ENCODE results near the gene SPINK9. TPM values are rescaled to one million over a fixed set of nuclear protein-coding genes. Genes with fewer than 3 reads are reported as not detected.

The SPINK9 gene
- total RNA-seq, 2 donors from 2014 or later, result not detected

DNA sequence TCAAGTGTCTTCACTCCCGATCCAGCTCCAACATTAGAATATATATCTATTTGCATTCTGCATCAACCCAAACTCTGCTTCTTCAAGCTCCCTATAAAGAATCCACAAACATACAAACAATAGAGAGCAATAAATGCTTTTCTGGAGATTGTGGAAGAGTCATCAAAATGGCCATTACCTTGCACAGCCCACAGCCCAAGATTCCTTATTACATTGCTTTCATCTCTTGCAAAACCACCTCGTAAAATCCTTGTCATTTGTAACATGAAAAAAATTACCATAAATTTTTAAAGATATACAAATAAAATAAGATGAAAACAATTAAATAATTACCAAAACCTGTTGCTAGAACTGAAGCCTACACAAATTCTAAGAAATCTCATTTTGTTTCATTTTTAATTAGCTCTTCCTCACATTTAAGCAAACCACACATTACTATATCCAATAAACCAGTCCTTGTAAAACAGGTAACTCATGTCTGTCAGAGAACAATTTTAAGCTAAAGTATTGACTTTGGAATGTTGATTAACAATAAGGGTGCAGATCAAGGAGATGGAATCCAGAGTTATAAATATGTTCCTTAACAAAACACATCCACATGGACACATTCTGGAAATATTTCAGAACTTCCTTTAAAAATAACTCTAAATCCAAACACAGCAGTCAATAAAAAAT is 7.1 kb downstream of the SPINK9 start:
- Mint-ChIP-seq H3K9me3 (no peaks in the 10 kb centered on the region), H3K4me1 (ENCODE audit: low read depth in 2 of 2) (no peaks in the 10 kb centered on the region), H3K27me3 (peaks cover 0 to 3% of the 10 kb centered on the region in 2 donors), H3K4me3 (no peak overlapping the region), H3K36me3 (no peaks in the 10 kb centered on the region), H3K27ac (no peak overlapping the region)
- no peak for ATAC-seq
- DNase-seq (ENCODE audit: low spot score), result no peak

DNA sequence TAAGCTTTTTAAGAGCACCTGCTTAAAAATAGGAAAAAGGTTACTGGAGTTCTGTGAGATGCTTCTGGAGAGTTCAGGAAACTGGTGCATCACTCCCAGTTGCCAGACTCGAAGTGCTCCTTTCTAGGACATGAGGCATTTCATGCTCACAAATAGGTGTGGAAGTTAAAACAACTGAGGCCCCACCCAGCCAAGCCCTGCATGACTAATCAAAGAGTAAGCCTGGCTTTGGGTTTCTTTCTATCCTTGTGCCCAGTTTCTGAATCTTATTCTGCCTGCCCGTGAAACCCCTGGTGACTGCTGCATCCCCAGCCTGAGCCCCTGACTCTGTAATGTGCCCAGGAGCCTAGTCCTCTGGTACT is 7.7 kb downstream of the SPINK9 start:
- no peak for ATAC-seq
- no peak overlapping the region for H3K27ac Mint-ChIP-seq
- no peaks in the 10 kb centered on the region for H3K9me3 Mint-ChIP-seq
- H3K27me3 Mint-ChIP-seq, result peaks cover 3 to 4% of the 10 kb centered on the region in 2 donors
- no peaks in the 10 kb centered on the region for H3K36me3 Mint-ChIP-seq
- no peaks in the 10 kb centered on the region for H3K4me1 Mint-ChIP-seq (ENCODE audit: low read depth in 2 of 2)
- H3K4me3 Mint-ChIP-seq, result no peak overlapping the region
- DNase-seq (ENCODE audit: low spot score), result no peak

DNA sequence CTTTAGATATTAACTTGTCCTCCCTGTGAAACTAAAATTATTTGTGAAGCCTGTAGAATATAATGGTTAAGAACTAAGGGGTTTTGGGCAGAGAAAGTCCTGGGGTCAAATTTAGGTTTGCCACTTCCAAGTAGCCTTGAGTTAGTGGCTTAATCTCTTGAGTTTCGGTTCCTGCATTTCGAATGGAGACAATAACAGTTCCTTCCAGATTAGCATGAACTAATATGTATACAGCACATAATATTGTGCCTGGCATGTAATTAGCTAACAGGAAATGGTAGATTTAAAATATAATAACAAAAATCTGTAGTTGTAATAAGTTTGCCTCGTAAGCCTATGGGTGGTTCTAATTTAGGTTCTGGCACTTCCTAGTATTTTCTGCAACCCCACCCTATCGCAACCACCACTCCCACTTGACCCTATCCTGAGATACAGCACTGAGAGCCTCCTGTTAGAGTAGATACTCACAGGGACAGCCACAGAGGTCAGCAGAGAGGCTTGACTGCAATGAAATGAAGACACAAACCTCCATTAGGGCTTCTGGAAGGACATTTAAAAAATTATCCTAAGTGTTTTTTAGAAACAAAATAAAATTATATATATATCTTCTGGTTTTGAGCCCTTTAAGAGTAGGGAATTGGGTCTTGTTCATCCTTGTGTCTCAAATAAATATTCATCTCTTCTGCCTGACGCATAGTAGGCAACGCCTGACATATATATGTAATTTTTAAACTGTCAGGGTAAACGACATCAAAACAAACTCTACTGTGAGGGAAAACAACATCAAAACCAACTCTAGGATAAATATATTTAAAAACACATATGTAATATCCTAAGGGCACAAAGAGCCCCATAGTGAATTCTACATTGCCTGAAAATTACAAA is 8.5 kb downstream of the SPINK9 start:
- H3K27ac Mint-ChIP-seq, result no peak overlapping the region
- no peaks in the 10 kb centered on the region for H3K4me1 Mint-ChIP-seq (ENCODE audit: low read depth in 2 of 2)
- no peak overlapping the region for H3K4me3 Mint-ChIP-seq
- no peaks in the 10 kb centered on the region for H3K9me3 Mint-ChIP-seq
- ATAC-seq (no peak), DNase-seq (ENCODE audit: low spot score) (no peak)
- no peaks in the 10 kb centered on the region for H3K36me3 Mint-ChIP-seq
- peaks cover 3 to 7% of the 10 kb centered on the region in 2 donors for H3K27me3 Mint-ChIP-seq

DNA sequence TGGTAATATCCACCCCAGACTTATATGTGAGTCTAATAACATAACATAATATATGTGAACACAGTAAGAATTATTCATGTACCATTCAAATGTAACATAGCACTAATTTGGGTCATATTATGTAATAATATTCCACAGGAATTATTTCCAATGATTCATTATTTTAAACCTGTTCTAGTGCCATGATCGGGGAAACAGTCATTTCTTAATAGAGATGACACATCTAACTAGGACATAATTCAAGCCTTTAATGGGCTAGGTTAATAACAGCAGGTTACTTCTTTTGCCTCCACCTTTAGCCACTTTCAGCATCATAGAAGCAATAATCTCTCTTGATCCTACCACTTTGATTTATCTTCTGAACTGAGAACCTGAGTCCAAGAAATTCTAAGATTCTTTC is 12.3 kb downstream of the SPINK9 start:
- H3K27ac Mint-ChIP-seq, result no peak overlapping the region
- no peak for DNase-seq (ENCODE audit: low spot score)

GRCh38 chr5:148352696-148353095 is 17.3 kb downstream of the SPINK9 start:
- no peak overlapping the region for H3K4me3 Mint-ChIP-seq
- ATAC-seq, result no peak
- H3K4me1 Mint-ChIP-seq (ENCODE audit: low read depth in 2 of 2), result no peaks in the 10 kb centered on the region
- H3K27ac Mint-ChIP-seq, result no peak overlapping the region
- no peak for DNase-seq (ENCODE audit: low spot score)
- peaks cover 8 to 38% of the 10 kb centered on the region in 2 donors for H3K27me3 Mint-ChIP-seq
- H3K9me3 Mint-ChIP-seq, result no peaks in the 10 kb centered on the region
- no peaks in the 10 kb centered on the region for H3K36me3 Mint-ChIP-seq

More for the DNA sequence above, 12.3 kb downstream of the SPINK9 start:
- Mint-ChIP-seq H3K27me3 (peaks cover 3 to 19% of the 10 kb centered on the region in 2 donors), H3K4me1 (ENCODE audit: low read depth in 2 of 2) (no peaks in the 10 kb centered on the region), H3K4me3 (no peak overlapping the region), H3K36me3 (no peaks in the 10 kb centered on the region), H3K9me3 (no peaks in the 10 kb centered on the region)
- ATAC-seq, result no peak

DNA sequence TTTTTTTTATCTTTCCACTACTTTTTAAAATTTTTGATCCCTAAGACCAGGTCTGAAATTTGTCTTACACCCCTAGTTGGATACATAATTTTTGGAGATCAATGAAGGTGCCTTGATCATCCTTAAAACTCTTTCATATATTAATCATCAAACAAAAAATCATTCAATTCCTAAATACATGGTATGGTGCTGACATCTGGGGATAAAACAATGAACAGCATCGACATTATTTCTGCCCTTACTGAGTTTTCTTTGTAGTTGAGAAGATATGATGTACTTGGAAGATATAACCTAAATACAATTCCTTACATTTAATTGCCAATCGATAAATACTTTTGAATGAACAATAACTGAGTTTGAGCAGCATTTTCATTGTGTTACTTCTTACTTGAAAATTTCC is 18.3 kb downstream of the SPINK9 start:
- ATAC-seq (no peak), DNase-seq (ENCODE audit: low spot score) (no peak)
- H3K4me3 Mint-ChIP-seq, result no peak overlapping the region
- no peak overlapping the region for H3K27ac Mint-ChIP-seq
- no peaks in the 10 kb centered on the region for H3K4me1 Mint-ChIP-seq (ENCODE audit: low read depth in 2 of 2)
- H3K27me3 Mint-ChIP-seq, result peaks cover 10 to 33% of the 10 kb centered on the region in 2 donors
- no peaks in the 10 kb centered on the region for H3K9me3 Mint-ChIP-seq
- no peaks in the 10 kb centered on the region for H3K36me3 Mint-ChIP-seq

- DNase-seq (ENCODE audit: low spot score) (no peak), ATAC-seq (no peak)
- H3K4me3 Mint-ChIP-seq, result no peak overlapping the region
- H3K4me1 Mint-ChIP-seq (ENCODE audit: low read depth in 2 of 2), result no peaks in the 10 kb centered on the region
- H3K27ac Mint-ChIP-seq, result no peak overlapping the region
- peaks cover 8 to 23% of the 10 kb centered on the region in 2 donors for H3K27me3 Mint-ChIP-seq
- no peaks in the 10 kb centered on the region for H3K9me3 Mint-ChIP-seq
- peaks cover 5% of the 10 kb centered on the region for H3K36me3 Mint-ChIP-seq
These were observed 29.0 kb downstream of the SPINK9 start for GRCh38 chr5:148364343-148364742.

DNA sequence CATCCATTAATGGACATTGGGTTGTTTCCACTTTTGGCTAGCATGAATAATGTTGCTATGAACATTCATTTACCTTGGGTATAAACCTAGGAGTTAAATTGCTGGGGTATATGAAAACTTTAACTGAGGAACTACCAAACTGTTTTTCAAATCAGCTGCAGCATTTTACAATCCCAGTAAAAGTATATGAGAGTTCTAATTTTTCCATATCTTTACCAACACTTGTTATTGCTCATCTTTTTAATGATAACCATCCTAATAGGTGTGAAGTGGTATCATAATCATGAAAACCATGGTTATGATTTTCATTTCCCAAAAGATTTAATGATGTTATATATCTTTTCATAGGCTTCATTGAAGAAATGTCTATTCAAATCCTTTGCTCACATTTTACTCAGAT is 32.9 kb downstream of the SPINK9 start:
- peaks cover 5% of the 10 kb centered on the region for H3K36me3 Mint-ChIP-seq
- H3K4me3 Mint-ChIP-seq, result no peak overlapping the region
- no peak for DNase-seq (ENCODE audit: low spot score)
- H3K9me3 Mint-ChIP-seq, result no peaks in the 10 kb centered on the region
- no peak for ATAC-seq
- peaks cover 2 to 19% of the 10 kb centered on the region in 2 donors for H3K27me3 Mint-ChIP-seq
- H3K27ac Mint-ChIP-seq, result no peak overlapping the region
- H3K4me1 Mint-ChIP-seq (ENCODE audit: low read depth in 2 of 2), result no peaks in the 10 kb centered on the region

DNA sequence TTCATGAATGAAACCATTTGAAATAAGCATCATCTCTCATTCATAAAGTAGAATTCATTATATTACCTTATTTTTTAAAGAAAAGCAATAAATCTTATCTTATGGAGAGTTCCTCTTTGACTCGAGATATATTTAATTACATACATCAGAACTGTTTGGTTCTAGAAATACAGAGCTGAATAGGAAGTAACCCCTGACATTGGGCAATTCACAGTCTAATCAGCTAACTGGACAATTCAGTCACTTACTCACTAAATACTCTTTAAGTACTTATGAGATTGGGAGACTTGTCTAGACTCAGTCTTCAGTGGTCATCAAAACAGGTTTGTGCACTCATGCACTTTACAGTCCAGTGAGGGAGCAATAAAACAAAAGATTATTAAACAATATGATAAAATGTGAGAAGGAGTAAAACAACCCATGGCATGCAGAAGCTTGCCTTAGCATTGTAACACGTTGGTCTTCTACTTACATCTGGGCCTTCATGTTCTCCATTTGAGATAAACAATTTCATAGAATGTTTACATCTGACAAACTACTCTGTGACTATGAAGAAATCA is 36.9 kb downstream of the SPINK9 start:
- no peak for DNase-seq (ENCODE audit: low spot score)
- peaks cover 5 to 6% of the 10 kb centered on the region in 2 donors for H3K4me1 Mint-ChIP-seq (ENCODE audit: low read depth in 2 of 2)
- H3K4me3 Mint-ChIP-seq, result no peak overlapping the region
- ATAC-seq, result no peak
- peaks cover 0 to 10% of the 10 kb centered on the region in 2 donors for H3K27me3 Mint-ChIP-seq
- no peaks in the 10 kb centered on the region for H3K9me3 Mint-ChIP-seq
- no peak overlapping the region for H3K27ac Mint-ChIP-seq
- H3K36me3 Mint-ChIP-seq, result peaks cover 5% of the 10 kb centered on the region

GRCh38 chr5:148372893-148373292 is 37.5 kb downstream of the SPINK9 start:
- H3K4me1 Mint-ChIP-seq (ENCODE audit: low read depth in 2 of 2), result peaks cover 5 to 6% of the 10 kb centered on the region in 2 donors
- no peaks in the 10 kb centered on the region for H3K9me3 Mint-ChIP-seq
- H3K4me3 Mint-ChIP-seq, result no peak overlapping the region
- peaks cover 0 to 6% of the 10 kb centered on the region in 2 donors for H3K27me3 Mint-ChIP-seq
- DNase-seq (ENCODE audit: low spot score) (no peak), ATAC-seq (no peak)
- H3K27ac Mint-ChIP-seq, result no peak overlapping the region
- H3K36me3 Mint-ChIP-seq, result peaks cover 9% of the 10 kb centered on the region

DNA sequence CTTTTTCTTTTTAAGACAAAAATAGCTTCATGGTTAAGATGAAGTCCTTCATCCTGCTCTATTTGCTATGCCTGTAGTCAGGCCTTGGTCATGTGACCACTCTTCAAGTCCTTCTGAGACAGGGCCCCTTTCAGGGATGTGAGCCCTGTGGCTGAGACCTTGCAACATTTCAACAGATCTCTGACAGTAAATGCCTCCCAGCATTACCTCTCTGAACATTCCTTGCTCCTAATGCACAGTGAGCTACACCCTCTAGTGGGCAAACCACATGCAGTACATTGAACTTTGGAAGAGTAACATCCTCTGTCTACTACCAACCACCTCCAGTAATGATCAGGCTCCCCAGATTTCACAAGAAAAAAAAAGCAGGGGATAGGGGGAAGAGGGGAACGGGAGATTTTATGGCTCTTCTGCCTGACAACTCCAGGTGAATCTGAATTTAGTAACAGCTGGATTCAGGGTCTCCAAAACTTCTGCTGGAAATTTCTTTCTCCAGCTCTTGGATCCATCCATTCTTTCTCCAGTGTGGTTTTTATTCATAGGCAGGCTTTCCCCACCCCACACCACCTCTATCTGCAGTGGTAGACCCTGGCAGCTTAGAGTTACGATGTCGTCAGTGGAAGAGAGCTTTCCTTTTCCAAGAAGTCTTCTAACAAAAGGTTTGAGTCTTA is 39.5 kb downstream of the SPINK9 start:
- Mint-ChIP-seq H3K27me3 (peaks cover 0 to under 1% of the 10 kb centered on the region in 2 donors), H3K36me3 (peaks cover 18% of the 10 kb centered on the region), H3K4me3 (no peak overlapping the region), H3K27ac (peak overlapping the region in 1 of 2 donors; percentile 39), H3K9me3 (peaks cover 6% of the 10 kb centered on the region), H3K4me1 (ENCODE audit: low read depth in 2 of 2) (peaks cover 5 to 6% of the 10 kb centered on the region in 2 donors)
- DNase-seq (ENCODE audit: low spot score) (peak; percentile 66), ATAC-seq (peak; percentile 52 to 72)

DNA sequence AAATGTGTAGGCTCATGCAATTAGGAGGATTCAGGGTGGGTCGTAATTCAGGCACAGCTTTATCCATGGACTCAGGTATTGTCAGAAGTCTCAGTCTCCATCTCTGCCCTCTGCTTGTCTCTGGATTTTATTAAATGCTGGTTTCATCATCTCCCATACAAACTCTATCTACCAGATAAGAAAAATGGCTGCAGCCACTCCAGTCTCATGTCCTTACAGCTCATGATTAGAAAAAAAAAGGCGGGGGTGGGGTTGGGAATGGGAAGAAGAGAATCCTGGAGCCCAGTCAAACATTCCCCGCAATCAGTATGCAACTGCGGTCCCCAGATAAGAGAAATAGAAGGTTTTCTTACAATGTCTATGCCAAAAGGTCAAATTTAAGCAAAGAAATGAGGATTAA is 40.8 kb downstream of the SPINK9 start:
- Mint-ChIP-seq H3K27me3 (no peaks in the 10 kb centered on the region), H3K9me3 (peaks cover 6% of the 10 kb centered on the region), H3K4me3 (no peak overlapping the region), H3K4me1 (ENCODE audit: low read depth in 2 of 2) (peaks cover 5 to 6% of the 10 kb centered on the region in 2 donors), H3K27ac (no peak overlapping the region), H3K36me3 (peaks cover 18% of the 10 kb centered on the region)
- no peak for ATAC-seq
- DNase-seq (ENCODE audit: low spot score), result no peak

GRCh38 chr5:148378670-148379069 is 43.3 kb downstream of the SPINK9 start:
- ATAC-seq (no peak), DNase-seq (ENCODE audit: low spot score) (no peak)
- Mint-ChIP-seq H3K4me1 (ENCODE audit: low read depth in 2 of 2) (peaks cover 13 to 16% of the 10 kb centered on the region in 2 donors), H3K9me3 (peaks cover 6% of the 10 kb centered on the region), H3K27ac (no peak overlapping the region), H3K36me3 (peaks cover 21% of the 10 kb centered on the region), H3K4me3 (no peak overlapping the region), H3K27me3 (peaks cover 0 to 2% of the 10 kb centered on the region in 2 donors)

Data from natural killer cell treated with Interleukin-12 subunit alpha and Interleukin-12 subunit beta and Interleukin-15 and Interleukin-18, amount 100 ng/mL, for 72 hours (primary cell).